Stimulated activated CD4-positive, alpha-beta T cell treated with anti-CD3 and anti-CD28 coated beads, TNF-alpha, amount 100 ng/mL, for 4 hours (primary cell): ENCODE data around the gene ITGB7.

Source experiments
- DNase-seq, 3 experiments: peaks; one replicate each; pipeline ENCODE4 v3.0.0-alpha.2; 2020; ENCODE audit warnings: low read depth in 3 of 3

ITGB7 gene

DNA sequence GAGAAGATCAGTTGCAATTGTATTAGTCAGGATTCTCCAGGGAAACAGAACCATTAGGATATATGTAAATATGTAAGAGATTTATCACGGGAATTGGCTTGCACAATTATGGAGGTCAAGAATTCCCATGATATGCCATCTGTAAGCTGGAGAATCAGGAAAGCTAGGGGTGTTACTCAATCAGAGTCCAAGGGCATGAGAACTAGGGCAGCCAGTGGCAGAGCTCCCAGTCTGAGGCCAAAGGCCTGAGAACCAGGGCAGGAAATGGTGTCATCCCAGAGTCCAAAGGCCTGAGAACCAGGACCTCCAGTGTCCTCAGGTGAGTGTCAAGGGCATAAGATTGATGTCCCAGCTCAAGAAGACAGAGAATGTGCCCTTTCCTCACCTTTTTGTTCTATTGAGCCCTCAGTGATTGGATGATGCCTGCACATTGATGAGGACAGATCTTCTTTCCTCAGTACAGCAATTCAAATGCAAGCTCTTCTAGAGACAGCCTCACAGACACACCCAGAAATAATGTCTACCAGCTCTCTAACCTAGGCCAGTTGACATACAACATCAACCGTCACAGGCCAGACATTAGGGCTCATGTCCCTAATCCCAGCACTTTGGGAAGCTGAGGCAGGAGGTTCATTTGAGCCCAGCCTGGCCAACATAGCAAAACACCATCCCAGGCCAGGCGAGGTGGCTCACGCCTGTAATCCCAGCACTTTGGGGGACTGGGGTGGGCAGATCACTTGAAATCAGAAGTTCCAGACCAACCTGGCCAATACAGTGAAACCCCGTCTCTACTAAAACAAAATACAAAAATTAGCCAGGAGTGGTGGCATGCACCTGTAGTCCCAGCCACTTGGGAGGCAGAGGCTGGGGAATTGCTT is 61.4 kb downstream of the ITGB7 start:
- no peak for DNase-seq

DNA sequence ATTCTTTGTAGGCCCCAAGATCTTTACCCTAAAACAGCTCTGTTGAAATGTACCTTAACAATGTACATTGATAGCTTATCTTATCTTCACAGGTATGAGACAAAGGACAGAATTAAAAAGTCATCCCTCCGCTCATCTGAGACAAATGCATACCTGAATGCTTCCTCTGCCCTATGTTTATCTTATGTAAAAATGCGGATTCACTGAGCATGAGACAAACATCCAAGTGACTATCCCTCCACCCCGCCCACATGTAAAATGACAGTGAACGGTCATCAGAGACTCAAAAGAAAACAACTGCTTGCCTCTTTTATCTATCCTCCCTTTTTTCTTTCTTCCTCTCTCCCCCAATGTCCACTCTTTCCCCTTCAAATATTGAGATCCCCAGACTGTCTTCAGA is 63.7 kb downstream of the ITGB7 start:
- no peak for DNase-seq
